H1 (cell line): ENCODE results near the gene TSKS. TPM values are rescaled to one million over a fixed set of nuclear protein-coding genes. Genes with fewer than 3 reads are reported as not detected.

ENCODE experiments used
- FOSL1 ChIP-seq: IDR thresholded peaks from 2 replicates; pipeline ENCODE4 v1.6.1; 2011; ENCODE audit warnings: mild to moderate bottlenecking, low read depth, low read length, moderate library complexity; ENCODE audit not compliant: insufficient read depth
- RNF2 ChIP-seq: fragments of 200-900, 300-1000 bp; sonication (generic); IDR thresholded peaks from 2 replicates; pipeline ENCODE4 v1.7.1; 2016; ENCODE audit warnings: borderline replicate concordance, low read depth, mild to moderate bottlenecking, antibody characterized with exemption, low read length; ENCODE audit not compliant: poor library complexity, severe bottlenecking; ENCODE audit errors: missing control alignments
- SIX5 ChIP-seq: IDR thresholded peaks from 2 replicates; pipeline ENCODE4 v1.6.1; 2011; ENCODE audit warnings: mild to moderate bottlenecking, low read depth, low read length
- polyA plus RNA-seq, 7 experiments: library from polyadenylated mRNA; depleted of rRNA in 3 of 7; stranded (reverse) in 5 of 7; unstranded in 2 of 7; fragments of >200 nt in 5 of 7; fragments of 200-250 nt in 2 of 7; gene quantifications; 1 replicate in 5 of 7; 2 replicates in 1 of 7; 4 replicates in 1 of 7; pipeline versions ENCODE4 v1.2.1 to v1.2.3, GENCODE V29; 2011 to 2013; ENCODE audit warnings: missing spikeins in 2 of 7, mixed read lengths in 2 of 7
- total RNA-seq: library from RNA; stranded (reverse); fragmentation: NEBNext Ultra II Directional; extraction: Animal tissue kit (Norgen Biotek cat#: 25700); gene quantifications from 2 replicates; pipeline ENCODE4 v1.2.1, GENCODE V29; 2021

Gene TSKS
- total and polyA plus RNA-seq, 2 of the 8 experiments (the other 6 are each of a cell fraction or from before 2014, with no cell fraction given) = 0.21 TPM; not detected in 1

DNA sequence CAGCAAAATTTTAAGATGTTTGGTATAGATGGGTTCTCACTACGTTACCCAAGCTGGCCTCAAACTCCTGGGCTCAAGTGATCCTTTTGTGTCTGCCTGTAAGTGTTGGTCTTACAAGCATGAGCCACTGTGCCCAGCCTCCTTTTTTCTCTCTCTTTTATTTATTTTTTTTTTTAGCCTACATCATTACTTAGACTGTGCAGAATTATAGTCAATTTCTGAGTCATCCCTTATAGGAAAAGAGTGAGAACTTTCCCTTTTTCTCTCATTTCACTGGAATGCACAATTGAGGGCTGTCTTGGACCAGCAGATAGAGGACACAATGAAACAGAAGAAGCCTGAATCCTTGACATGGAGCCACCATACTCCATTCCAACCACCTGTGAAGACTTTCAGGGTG lies 13.3 kb downstream of the TSKS start (continued):
- TF ChIP-seq FOSL1 (no peak), SIX5 (no peak), RNF2 (no peak)
